ENCODE results near the gene PDE4B. TPM values are rescaled to one million over a fixed set of nuclear protein-coding genes. Genes with fewer than 3 reads are reported as not detected.
"Not testable (repeated sequence)": the region's sequence is repeated elsewhere in the genome, so short reads cannot be mapped to it uniquely, and the experiment has no call there.

PDE4B gene
- polyA plus RNA-seq, 1 experiment = 17.6 TPM

DNA sequence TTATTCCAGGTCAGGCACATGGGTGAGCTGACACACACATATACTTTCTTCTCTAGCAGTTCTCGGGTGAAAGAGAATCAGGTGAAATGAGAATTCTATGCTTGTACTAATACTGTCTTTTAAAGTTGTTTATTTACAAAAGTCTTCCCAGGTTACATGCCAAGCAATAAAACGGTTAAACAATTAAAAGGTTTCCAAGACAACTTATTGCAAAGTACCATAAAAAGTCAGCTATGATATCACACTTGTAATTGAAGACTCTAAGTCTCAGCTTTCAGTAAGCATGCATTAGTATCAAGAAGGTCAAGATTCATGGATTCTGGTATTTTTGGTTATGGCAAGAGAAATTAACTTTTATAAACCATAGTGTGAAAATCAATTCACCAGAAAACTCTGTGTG is 171.4 kb downstream of the PDE4B start:
- POLR2A ChIA-PET = no interaction called here
- H3K9me3 ChIP-seq (ENCODE audit: control insufficient read depth, insufficient read depth, low read length) = no peaks in the 10 kb centered on the region
- DNase-seq (ENCODE audit: low read depth, low spot score) = no peak
- no peak overlapping the region for H3K4me3 ChIP-seq (ENCODE audit: low read depth, low read length)
- H3K27me3 ChIP-seq (ENCODE audit: control insufficient read depth, insufficient read depth, low read length) = no peaks in the 10 kb centered on the region
- TF ChIP-seq, protein P1, sequence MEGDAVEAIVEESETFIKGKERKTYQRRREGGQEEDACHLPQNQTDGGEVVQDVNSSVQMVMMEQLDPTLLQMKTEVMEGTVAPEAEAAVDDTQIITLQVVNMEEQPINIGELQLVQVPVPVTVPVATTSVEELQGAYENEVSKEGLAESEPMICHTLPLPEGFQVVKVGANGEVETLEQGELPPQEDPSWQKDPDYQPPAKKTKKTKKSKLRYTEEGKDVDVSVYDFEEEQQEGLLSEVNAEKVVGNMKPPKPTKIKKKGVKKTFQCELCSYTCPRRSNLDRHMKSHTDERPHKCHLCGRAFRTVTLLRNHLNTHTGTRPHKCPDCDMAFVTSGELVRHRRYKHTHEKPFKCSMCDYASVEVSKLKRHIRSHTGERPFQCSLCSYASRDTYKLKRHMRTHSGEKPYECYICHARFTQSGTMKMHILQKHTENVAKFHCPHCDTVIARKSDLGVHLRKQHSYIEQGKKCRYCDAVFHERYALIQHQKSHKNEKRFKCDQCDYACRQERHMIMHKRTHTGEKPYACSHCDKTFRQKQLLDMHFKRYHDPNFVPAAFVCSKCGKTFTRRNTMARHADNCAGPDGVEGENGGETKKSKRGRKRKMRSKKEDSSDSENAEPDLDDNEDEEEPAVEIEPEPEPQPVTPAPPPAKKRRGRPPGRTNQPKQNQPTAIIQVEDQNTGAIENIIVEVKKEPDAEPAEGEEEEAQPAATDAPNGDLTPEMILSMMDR (IDR thresholded peaks at IDR 0.05; ENCODE audit: low read depth, low read length) = no peak
- H3K27ac ChIP-seq (ENCODE audit: low read depth, low read length) = no peak overlapping the region
- CTCF ChIA-PET = interaction anchor here (1.7 to 11.1 kb wide), 3 partner anchors 277 to 540 kb away, joined by 7 to 291 read pairs (median 11); no protein-coding TSS in a partner anchor

DNA sequence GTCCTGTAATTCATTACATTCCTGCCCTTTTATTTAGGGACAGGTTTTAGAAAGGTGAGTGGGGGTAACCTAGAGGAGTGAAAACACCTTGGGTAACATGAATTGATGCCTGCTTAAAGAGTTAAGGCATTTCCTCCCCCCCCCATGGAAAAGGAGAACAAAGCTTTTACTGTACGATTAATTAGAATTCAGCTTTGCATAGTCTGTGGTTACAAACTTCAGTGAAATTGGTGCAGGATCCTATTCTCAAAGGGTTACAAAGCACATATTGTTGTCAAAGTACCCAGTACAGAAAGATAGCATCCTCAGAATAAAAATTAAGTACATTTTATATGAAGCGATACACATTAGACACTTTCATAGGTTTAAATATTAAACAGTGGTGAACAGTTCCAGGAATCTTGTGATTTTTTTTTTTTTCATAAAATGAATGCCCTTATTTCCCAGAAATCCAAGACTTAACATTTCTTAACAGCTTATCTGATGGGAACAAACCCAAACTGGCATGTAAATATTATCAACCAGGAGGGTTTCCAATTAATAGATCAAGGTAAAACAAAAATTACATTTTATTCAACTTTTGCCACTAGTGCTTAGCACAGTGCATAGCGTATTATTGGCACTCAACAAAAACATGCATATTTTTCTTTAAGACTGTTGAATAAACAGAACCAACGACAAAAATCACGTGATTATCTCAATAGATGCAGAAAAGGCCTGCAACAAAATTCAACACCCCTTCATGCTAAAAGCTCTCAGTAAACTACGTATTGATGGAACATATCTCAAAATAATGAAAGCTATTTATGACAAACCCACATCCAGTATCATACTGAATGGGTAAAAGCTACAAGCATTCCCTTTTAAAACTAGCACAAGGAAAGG is 172.7 kb downstream of the PDE4B start:
- no peaks in the 10 kb centered on the region for H3K27me3 ChIP-seq (ENCODE audit: control insufficient read depth, insufficient read depth, low read length)
- CTCF ChIA-PET = interaction anchor here (2.8 to 11.1 kb wide), 2 partner anchors 276 to 539 kb away, joined by 11 to 291 read pairs; no protein-coding TSS in a partner anchor
- POLR2A ChIA-PET = no interaction called here
- TF ChIP-seq, protein P1 (IDR thresholded peaks at IDR 0.05; ENCODE audit: low read depth, low read length) = no peak
- no peaks in the 10 kb centered on the region for H3K9me3 ChIP-seq (ENCODE audit: control insufficient read depth, insufficient read depth, low read length)
- no peak overlapping the region for H3K4me3 ChIP-seq (ENCODE audit: low read depth, low read length)
- DNase-seq (ENCODE audit: low read depth, low spot score) = no peak
- H3K27ac ChIP-seq (ENCODE audit: low read depth, low read length) = no peak overlapping the region

DNA sequence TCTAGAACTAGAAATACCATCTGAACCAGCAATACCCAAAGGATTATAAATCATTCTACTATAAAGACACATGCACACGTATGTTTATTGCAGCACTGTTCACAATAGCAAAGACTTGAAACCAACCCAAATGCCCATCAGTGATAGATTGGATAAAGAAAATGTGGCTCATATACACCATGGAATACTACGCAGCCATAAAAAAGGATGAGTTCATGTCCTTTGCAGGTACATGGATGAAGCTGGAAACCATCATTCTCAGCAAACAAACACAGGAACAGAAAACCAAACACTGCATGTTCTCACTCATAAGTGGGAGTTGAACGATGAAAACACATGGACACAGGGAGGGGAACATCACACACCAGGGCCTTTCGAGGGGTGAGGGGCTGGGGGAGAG is 174.8 kb downstream of the PDE4B start:
- H3K27ac ChIP-seq (ENCODE audit: low read depth, low read length); POLR2A ChIA-PET; H3K9me3 ChIP-seq (ENCODE audit: control insufficient read depth, insufficient read depth, low read length); DNase-seq (ENCODE audit: low read depth, low spot score); H3K27me3 ChIP-seq (ENCODE audit: control insufficient read depth, insufficient read depth, low read length); H3K4me3 ChIP-seq (ENCODE audit: low read depth, low read length): not testable (repeated sequence)
- CTCF ChIA-PET = interaction anchor here (1.0 to 11.1 kb wide), 2 partner anchors 25 to 274 kb away, joined by 3 to 291 read pairs; no protein-coding TSS in a partner anchor

DNA sequence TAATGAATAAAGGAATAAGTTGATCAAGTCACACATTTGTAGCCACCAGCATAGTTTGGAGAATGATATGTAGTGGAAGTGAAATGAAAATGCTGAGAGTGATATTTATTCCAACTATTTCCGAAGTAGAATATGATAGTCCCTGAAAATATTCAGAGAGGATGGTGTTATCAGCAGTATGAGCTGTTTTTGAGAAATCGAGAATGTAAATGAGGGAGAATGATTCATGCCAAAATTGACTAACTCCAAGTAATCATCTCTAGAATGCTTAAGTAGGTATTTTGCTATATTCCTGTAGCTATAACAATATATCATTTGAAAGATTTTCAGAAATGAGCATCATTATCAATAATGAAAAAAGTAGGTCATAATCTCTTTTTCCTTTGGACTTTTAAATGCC is 178.9 kb downstream of the PDE4B start:
- TF ChIP-seq, protein P1 (IDR thresholded peaks at IDR 0.05; ENCODE audit: low read depth, low read length) = no peak
- POLR2A ChIA-PET = no interaction called here
- CTCF ChIA-PET = interaction anchor here (2.6 kb wide), 1 partner anchor 271 kb away, joined by 14 read pairs; no protein-coding TSS in a partner anchor
- H3K9me3 ChIP-seq (ENCODE audit: control insufficient read depth, insufficient read depth, low read length) = peaks cover 8% of the 10 kb centered on the region; the same call in 1 of the 2 replicates
- H3K27me3 ChIP-seq (ENCODE audit: control insufficient read depth, insufficient read depth, low read length) = no peaks in the 10 kb centered on the region
- DNase-seq (ENCODE audit: low read depth, low spot score) = no peak
- H3K4me3 ChIP-seq (ENCODE audit: low read depth, low read length) = no peak overlapping the region
- no peak overlapping the region for H3K27ac ChIP-seq (ENCODE audit: low read depth, low read length)

DNA sequence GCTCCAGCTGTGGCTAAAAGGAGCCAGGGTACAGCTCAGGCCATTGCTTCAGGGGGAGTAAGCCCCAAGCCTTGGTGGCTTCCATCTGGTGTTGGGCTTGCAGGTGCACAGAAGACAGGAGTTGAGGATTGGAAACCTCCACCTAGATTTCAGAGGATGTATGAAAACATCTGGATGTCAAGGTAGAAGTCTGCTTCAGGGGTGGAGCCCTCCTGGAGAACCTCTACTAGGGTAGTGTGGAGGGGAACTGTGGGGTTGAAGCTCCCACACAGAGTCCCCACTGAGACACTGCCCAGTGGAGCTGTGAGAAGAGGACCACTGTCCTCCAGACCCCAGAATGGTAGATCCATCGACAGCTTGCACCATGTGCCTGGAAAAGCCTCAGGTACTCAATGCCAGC is 183.0 kb downstream of the PDE4B start:
- POLR2A ChIA-PET = no interaction called here
- no peak for DNase-seq (ENCODE audit: low read depth, low spot score)
- TF ChIP-seq, protein P1 (IDR thresholded peaks at IDR 0.05; ENCODE audit: low read depth, low read length) = no peak
- Histone ChIP-seq H3K27ac (ENCODE audit: low read depth, low read length) (no peak overlapping the region), H3K9me3 (ENCODE audit: control insufficient read depth, insufficient read depth, low read length) (peaks cover 8% of the 10 kb centered on the region; the same call in 1 of the 2 replicates), H3K4me3 (ENCODE audit: low read depth, low read length) (no peak overlapping the region), H3K27me3 (ENCODE audit: control insufficient read depth, insufficient read depth, low read length) (no peaks in the 10 kb centered on the region)
- CTCF ChIA-PET = no interaction called here
